Left ventricle myocardium inferior (tissue), 1 donor: ENCODE measurements around the gene HIBADH. TPM values are rescaled to one million over a fixed set of nuclear protein-coding genes. Genes with fewer than 3 reads are reported as not detected.

Experiments
- DNase-seq: peaks from one replicate; pipeline ENCODE4 v3.0.0-alpha.2; 2020
- H3K27ac ChIP-seq: fragments of 200-600 bp; replicated peaks from 2 replicates; pipeline ENCODE4 v1.8.0; 2021
- H3K27me3 ChIP-seq: fragments of 200-600 bp; 2 replicates; pipeline ENCODE4 v1.8.0; 2021; ENCODE audit warnings: low read depth
- H3K36me3 ChIP-seq: fragments of 200-600 bp; 2 replicates; pipeline ENCODE4 v1.8.0; 2021
- H3K4me1 ChIP-seq: fragments of 200-600 bp; 2 replicates; pipeline ENCODE4 v1.8.0; 2021
- H3K4me3 ChIP-seq: fragments of 200-600 bp; 2 replicates; pipeline ENCODE4 v1.8.0; 2021; ENCODE audit warnings: mild to moderate bottlenecking, moderate library complexity
- H3K9me3 ChIP-seq: fragments of 200-600 bp; replicated peaks from 2 replicates; pipeline ENCODE4 v1.8.0; 2021
- intact Hi-C: fragments of 100-400 bp; cut with micrococcal nuclease; formaldehyde crosslinking; loops from one replicate; pipeline ENCODE4 v1.11.0; 2022
- total RNA-seq: library from RNA; stranded (reverse); fragmentation: NEBNext Ultra II Directional; extraction: Animal tissue kit (Norgen Biotek cat#: 25700); gene quantifications from one replicate; pipeline ENCODE4 v1.2.1, GENCODE V29; 2021
- TF ChIP-seq, protein P1 (sequence below): fragments of 200-600 bp; IDR thresholded peaks from 2 replicates; pipeline ENCODE4 v1.8.0; 2021; ENCODE audit warnings: antibody characterized with exemption, mild to moderate bottlenecking, borderline replicate concordance
- donor health status: DM: no; HTN: yes; CAD: no; lungs with severe emphysema.

Gene HIBADH
- total RNA-seq, 1 donor from 2014 or later = 90.8 TPM

- H3K4me1 ChIP-seq = no peaks in the 10 kb centered on the region
- no peak overlapping the region for H3K27ac ChIP-seq
- intact Hi-C loops = no loop called here
- no peak overlapping the region for H3K4me3 ChIP-seq
- TF ChIP-seq, protein P1, sequence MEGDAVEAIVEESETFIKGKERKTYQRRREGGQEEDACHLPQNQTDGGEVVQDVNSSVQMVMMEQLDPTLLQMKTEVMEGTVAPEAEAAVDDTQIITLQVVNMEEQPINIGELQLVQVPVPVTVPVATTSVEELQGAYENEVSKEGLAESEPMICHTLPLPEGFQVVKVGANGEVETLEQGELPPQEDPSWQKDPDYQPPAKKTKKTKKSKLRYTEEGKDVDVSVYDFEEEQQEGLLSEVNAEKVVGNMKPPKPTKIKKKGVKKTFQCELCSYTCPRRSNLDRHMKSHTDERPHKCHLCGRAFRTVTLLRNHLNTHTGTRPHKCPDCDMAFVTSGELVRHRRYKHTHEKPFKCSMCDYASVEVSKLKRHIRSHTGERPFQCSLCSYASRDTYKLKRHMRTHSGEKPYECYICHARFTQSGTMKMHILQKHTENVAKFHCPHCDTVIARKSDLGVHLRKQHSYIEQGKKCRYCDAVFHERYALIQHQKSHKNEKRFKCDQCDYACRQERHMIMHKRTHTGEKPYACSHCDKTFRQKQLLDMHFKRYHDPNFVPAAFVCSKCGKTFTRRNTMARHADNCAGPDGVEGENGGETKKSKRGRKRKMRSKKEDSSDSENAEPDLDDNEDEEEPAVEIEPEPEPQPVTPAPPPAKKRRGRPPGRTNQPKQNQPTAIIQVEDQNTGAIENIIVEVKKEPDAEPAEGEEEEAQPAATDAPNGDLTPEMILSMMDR = no peak
- peaks cover 28% of the 10 kb centered on the region for H3K36me3 ChIP-seq
- peaks cover 21% of the 10 kb centered on the region for H3K9me3 ChIP-seq
- H3K27me3 ChIP-seq = no peaks in the 10 kb centered on the region
- DNase-seq = no peak
Observed at GRCh38 chr7:27615420-27616185, 47.1 kb downstream of the HIBADH start.

GRCh38 chr7:27614095-27614494, 48.6 kb downstream of the HIBADH start:
- TF ChIP-seq, protein P1 = no peak
- intact Hi-C loops = no loop called here
- Histone ChIP-seq H3K4me3 (no peak overlapping the region), H3K4me1 (no peaks in the 10 kb centered on the region), H3K9me3 (peaks cover 6% of the 10 kb centered on the region), H3K27ac (no peak overlapping the region), H3K27me3 (no peaks in the 10 kb centered on the region), H3K36me3 (peaks cover 17% of the 10 kb centered on the region)
- no peak for DNase-seq

- no peak for DNase-seq
- Histone ChIP-seq H3K9me3 (no peaks in the 10 kb centered on the region), H3K27ac (no peak overlapping the region), H3K4me3 (no peak overlapping the region), H3K27me3 (no peaks in the 10 kb centered on the region), H3K36me3 (peaks cover 6% of the 10 kb centered on the region), H3K4me1 (peaks cover 3% of the 10 kb centered on the region)
- TF ChIP-seq, protein P1 = no peak
- intact Hi-C loops = no loop called here
Observed at GRCh38 chr7:27611059-27611458, 51.6 kb downstream of the HIBADH start.

DNA sequence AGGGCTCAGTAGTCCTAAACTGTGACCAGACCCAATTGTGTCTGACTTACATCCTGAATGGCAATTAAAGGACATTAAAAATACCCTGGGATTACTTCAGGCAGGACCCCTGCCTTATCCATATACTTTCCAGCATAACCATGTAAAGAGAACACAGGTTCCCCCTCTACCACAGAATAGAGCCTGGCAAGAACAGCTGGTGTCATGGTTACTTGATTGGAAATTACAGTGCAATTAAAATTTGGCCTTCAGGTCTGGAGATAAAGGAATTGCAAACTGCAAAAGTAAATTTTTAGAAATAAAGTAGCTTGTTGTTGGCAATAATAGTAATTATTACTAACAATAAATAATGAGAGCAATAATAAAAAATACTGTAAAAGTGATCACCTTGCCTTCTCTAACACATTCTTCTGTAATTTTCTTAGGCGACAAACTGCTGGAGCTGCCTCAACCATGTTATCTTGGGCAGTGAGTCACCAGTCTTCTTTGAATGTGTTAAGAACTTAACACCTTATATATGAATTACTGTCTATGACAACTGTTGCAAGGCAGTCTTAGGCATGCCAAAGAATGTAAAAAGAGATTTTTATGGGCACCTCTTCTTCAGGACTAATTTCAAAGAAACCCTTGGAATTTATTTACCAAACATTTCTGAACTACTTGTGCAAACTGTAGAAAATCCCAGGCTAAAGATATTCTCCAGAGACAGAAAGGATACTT, 53.7 kb downstream of the HIBADH start:
- TF ChIP-seq, protein P1 = no peak
- no peaks in the 10 kb centered on the region for H3K27me3 ChIP-seq
- no peak overlapping the region for H3K4me3 ChIP-seq
- no peaks in the 10 kb centered on the region for H3K36me3 ChIP-seq
- intact Hi-C loops = no loop called here
- H3K9me3 ChIP-seq = no peaks in the 10 kb centered on the region
- H3K27ac ChIP-seq = no peak overlapping the region
- no peak for DNase-seq
- H3K4me1 ChIP-seq = peaks cover 3% of the 10 kb centered on the region

- TF ChIP-seq, protein P1 = no peak
- intact Hi-C loops = no loop called here
- DNase-seq = no peak
Observed at GRCh38 chr7:27607210-27607606, 55.5 kb downstream of the HIBADH start.

More at GRCh38 chr7:27607210-27607606, 55.5 kb downstream of the HIBADH start:
- Histone ChIP-seq H3K4me3 (no peak overlapping the region), H3K4me1 (peaks cover 3% of the 10 kb centered on the region), H3K27me3 (no peaks in the 10 kb centered on the region), H3K9me3 (no peaks in the 10 kb centered on the region), H3K27ac (no peak overlapping the region), H3K36me3 (no peaks in the 10 kb centered on the region)
